ENCODE data around the gene CTTNBP2.

- TF ChIP-seq CTCF (IDR thresholded peaks at IDR 0.05): no peak
- no peak for TF ChIP-seq POLR2AphosphoS5 (IDR thresholded peaks at IDR 0.05)
- TF ChIP-seq POLR2A (IDR thresholded peaks at IDR 0.05): no peak
Observed at GRCh38 chr7:117682681-117683385, 190.4 kb downstream of the CTTNBP2 start.

All from prostate gland (tissue), 2 donors.